ENCODE results near the gene ATF7. TPM values are rescaled to one million over a fixed set of nuclear protein-coding genes. Genes with fewer than 3 reads are reported as not detected.
"Not testable (repeated sequence)": the region's sequence is repeated elsewhere in the genome, so short reads cannot be mapped to it uniquely, and the experiment has no call there.

ATF7 gene
- total and polyA plus RNA-seq, 9 of the 15 experiments (the other 6 are each of a cell fraction or from before 2014, with no cell fraction given) = 10.6 to 30.4 (median 20.7) TPM

DNA sequence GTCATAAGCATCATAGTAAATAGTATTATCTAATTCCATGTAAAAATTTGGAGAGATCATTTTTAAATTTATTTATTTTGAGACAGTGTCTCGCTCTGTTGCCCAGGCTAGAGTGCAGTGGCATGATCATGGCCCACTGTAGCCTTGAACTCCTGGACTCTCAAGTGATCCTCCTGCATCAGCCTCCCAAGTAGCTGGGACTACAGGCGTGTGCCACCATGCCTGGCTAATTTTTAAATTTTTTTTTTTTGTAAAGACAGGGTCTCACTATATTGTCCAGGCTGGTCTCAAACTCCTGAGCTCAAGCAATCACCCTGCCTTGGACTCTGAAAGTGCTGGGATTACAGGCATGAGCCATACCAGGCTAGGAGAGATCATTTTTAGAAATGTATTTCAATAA, 27.2 kb downstream of the ATF7 start:
- H3K9me1 ChIP-seq (ENCODE audit: control insufficient read depth, insufficient read depth, low read length); BruUV-seq (replicated peaks); POLR2A ChIA-PET: not testable (repeated sequence)

GRCh38 chr12:53596920-53597363, 29.2 kb downstream of the ATF7 start:
- Histone ChIP-seq H3K27ac (ENCODE audit: extremely low read depth, low read depth, low read length) (no peak overlapping the region), H2AFZ (ENCODE audit: low read depth, low read length) (no peak overlapping the region), H3K36me3 (ENCODE audit: control insufficient read depth, insufficient read depth, low read length) (peaks cover 6% of the 10 kb centered on the region; the same call in 1 of the 3 replicates), H4K20me1 (replicated peaks; ENCODE audit: control insufficient read depth, insufficient read depth, low read length) (no peaks in the 10 kb centered on the region), H3K27me3 (ENCODE audit: control insufficient read depth in 2 of 2, insufficient read depth in 2 of 2, low read length in 2 of 2) (no peaks in the 10 kb centered on the region), H3K9ac (ENCODE audit: insufficient read depth in 1 of 2, low read depth in 2 of 2, low read length in 2 of 2) (no peak overlapping the region), H3K4me3 (no peak overlapping the region), H3K4me1 (replicated peaks in 1 of 2; ENCODE audit: control insufficient read depth in 2 of 2, insufficient read depth in 2 of 2, low read length in 2 of 2) (peaks cover 0 to 5% of the 10 kb centered on the region in 2 experiments; a peak in 1 of 5 replicates), H3K79me2 (ENCODE audit: control insufficient read depth, insufficient read depth, low read length) (no peaks in the 10 kb centered on the region), H3K9me3 (replicated peaks; ENCODE audit: control insufficient read depth, insufficient read depth, low read depth, low read length) (no peaks in the 10 kb centered on the region), H3K4me2 (ENCODE audit: insufficient read depth, low read length) (no peak overlapping the region), H3K9me1 (ENCODE audit: control insufficient read depth, insufficient read depth, low read length) (no peaks in the 10 kb centered on the region)
- CTCF ChIA-PET (ENCODE audit: low intra/inter-chr PET ratio) = no interaction called here
- intact Hi-C loops (cut with micrococcal nuclease) (no loop called here), in situ Hi-C loops (cut with MboI) (no loop called here)
- no TSS peak for BruUV-seq (replicated peaks)
- POLR2A ChIA-PET = interaction anchor here (0.7 kb wide), 1 partner anchor 11 kb away, joined by 3 read pairs; no protein-coding TSS in a partner anchor
- ATAC-seq (no peak), FAIRE-seq (no peak), DNase-seq (ENCODE audit: extremely low read depth in 1 of 4, low spot score in 3 of 4) (no peak)
- TF ChIP-seq ZNF316 (IDR thresholded peaks at IDR 0.05) = peak; percentile 22; the same call in 1 of the 2 replicates
- TF ChIP-seq RFX7 (CRISPR knock-in tag; IDR thresholded peaks at IDR 0.05) = no peak
- WGBS (ENCODE audit: insufficient coverage, low coverage, missing lambda C conversion rate) = 79% methylated on average over 3 of the region's 3 CpGs

More for the DNA sequence above, 27.2 kb downstream of the ATF7 start:
- in situ Hi-C loops (cut with MboI); H3K4me2 ChIP-seq (ENCODE audit: insufficient read depth, low read length); H3K27ac ChIP-seq (ENCODE audit: extremely low read depth, low read depth, low read length); DNase-seq (ENCODE audit: extremely low read depth in 1 of 4, low spot score in 3 of 4); H4K20me1 ChIP-seq (replicated peaks; ENCODE audit: control insufficient read depth, insufficient read depth, low read length); H3K4me3 ChIP-seq; H3K9me3 ChIP-seq (replicated peaks; ENCODE audit: control insufficient read depth, insufficient read depth, low read depth, low read length); H3K4me1 ChIP-seq (replicated peaks in 1 of 2; ENCODE audit: control insufficient read depth in 2 of 2, insufficient read depth in 2 of 2, low read length in 2 of 2); FAIRE-seq; H3K27me3 ChIP-seq (ENCODE audit: control insufficient read depth in 2 of 2, insufficient read depth in 2 of 2, low read length in 2 of 2); H2AFZ ChIP-seq (ENCODE audit: low read depth, low read length); H3K9ac ChIP-seq (ENCODE audit: insufficient read depth in 1 of 2, low read depth in 2 of 2, low read length in 2 of 2); ATAC-seq: not testable (repeated sequence)
- WGBS (ENCODE audit: insufficient coverage, low coverage, missing lambda C conversion rate) = 97% methylated on average over 2 of the region's 2 CpGs
- Histone ChIP-seq H3K79me2 (ENCODE audit: control insufficient read depth, insufficient read depth, low read length) (peaks cover 15% of the 10 kb centered on the region; the same call in 2 of the 3 replicates), H3K36me3 (ENCODE audit: control insufficient read depth, insufficient read depth, low read length) (peaks cover 10% of the 10 kb centered on the region; the same call in 2 of the 3 replicates)
- intact Hi-C loops (cut with micrococcal nuclease) = loop anchor here (1.0 kb wide), 1 partner anchor 77 kb away; the partner anchor contains the start of gene ATP5MC2
- 0 out of 2 replicates have a peak, but pooled peaks have one; percentile 10 for TF ChIP-seq ZNF121 (CRISPR knock-in tag; conservative IDR thresholded peaks at IDR 0.05)
- CTCF ChIA-PET (ENCODE audit: low intra/inter-chr PET ratio) = interaction anchor here (1.9 kb wide), 1 partner anchor 77 kb away, joined by 14 read pairs; the partner anchor contains the start of gene ATP5MC2

All from K562 (cell line).